Kasumi-1 (cell line): ENCODE results near the gene DNAH9.

Source experiments
- DNase-seq, 2 experiments: peaks; one replicate each; lab custom pipeline; 2025; lab: John Stamatoyannopoulos, UW

Gene DNAH9

DNA sequence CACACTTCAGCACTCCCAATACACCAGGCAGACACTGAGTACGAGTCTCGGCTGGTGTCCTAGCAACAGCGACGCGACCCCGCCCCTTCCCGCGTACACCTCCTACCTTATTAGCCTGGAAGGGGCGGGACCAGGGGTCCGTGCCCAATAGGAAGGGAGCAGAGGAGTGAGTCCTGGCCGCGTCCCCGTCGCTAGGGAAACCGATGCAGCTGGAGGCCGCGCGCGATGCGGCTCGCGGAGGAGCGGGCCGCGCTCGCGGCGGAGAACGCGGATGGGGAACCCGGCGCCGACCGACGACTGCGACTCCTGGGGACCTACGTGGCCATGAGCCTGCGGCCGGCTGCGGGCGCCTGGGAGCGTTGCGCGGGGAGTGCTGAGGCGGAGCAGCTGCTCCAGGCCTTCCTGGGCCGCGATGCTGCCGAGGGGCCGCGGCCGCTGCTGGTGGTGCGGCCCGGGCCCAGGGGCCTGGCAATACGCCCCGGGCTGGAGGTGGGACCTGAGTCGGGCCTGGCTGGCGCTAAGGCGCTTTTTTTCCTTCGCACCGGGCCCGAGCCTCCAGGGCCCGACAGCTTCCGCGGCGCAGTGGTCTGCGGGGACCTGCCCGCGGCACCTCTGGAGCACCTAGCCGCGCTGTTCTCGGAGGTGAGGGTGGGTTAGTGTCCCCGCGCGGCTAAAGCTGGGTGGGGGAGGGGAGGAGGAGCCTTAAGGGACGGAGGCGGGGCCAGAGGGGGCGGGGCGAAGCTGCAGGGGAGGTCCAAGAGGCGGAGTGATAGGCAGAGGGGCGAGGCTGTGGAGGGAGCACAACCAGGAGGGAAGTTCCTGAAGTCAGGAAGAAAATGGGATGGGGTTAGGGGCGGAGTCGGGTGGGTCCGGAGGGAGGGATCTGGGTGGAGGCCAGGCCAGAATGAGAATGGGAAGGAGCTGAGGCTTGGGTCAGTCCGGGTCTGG, at the start of gene DNAH9:
Gene DNAH9 (plus strand): TSS at position 197 of the 948 bp plus-strand sequence. CDS start 29 bp downstream, at position 226.
- no peak for DNase-seq

GRCh38 chr17:11550431-11550830, 47.8 kb upstream of the DNAH9 start:
- DNase-seq = no peak

DNA sequence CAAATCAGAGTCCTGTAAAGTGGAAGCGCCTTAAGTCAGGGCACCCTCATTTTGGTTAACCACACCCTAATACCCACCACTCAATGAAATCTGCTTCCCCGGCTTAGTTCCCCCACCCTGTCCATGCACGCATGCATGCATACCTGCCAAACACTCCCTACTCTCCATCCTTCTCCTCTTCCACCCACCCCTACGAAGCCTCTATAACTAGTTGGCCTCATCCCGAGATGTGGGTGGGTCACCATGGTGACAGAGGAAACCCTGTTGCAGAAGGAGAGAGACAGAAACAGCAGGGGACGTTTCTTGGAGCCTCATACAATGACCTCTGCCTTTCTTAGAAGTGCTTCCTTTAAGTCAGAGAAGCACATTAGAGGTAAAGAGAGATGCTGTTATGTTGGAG, 46.8 kb upstream of the DNAH9 start:
- no peak for DNase-seq

DNA sequence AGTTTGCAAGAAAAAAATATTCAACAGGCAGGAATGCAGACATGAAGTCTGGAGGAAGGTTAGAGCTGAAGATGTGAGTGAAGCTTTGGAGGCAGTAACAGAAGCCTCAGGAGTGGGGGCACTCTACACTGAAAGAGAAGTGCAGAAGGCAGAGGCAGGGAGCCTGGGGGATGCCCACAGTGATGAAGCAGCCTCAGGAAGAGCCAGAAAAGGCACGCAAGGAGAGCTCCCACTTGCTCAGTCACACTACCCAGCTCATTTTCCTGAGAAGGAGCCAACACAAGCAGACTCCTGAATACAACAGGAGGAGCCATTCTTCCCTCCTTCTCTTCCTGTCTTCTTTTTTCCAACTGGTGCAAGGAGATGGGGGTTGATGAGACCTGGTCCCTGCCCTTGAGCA, 45.1 kb upstream of the DNAH9 start:
- no peak for DNase-seq

DNA sequence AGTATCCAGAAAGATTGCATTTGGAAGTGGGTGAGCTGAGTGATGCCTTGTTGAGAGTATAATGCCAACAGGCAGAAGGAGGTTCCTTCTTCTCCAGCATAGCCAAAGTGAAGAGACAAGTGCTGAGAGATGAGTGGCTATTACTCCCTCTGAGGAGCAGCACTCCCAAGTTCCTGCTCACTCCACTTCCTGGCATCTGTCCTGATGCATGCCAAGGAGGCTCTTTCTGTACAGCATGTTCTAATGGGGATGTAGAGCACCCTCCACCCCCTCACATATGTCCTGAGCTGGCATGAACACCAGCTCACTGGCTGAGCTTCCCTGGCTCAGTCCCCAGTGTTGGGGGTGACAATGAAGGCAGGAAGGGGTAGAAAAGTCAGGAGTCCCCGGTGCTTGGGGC, 44.2 kb upstream of the DNAH9 start:
- DNase-seq = no peak

- DNase-seq = no peak
Measured at GRCh38 chr17:11554542-11554941, 43.7 kb upstream of the DNAH9 start.

DNA sequence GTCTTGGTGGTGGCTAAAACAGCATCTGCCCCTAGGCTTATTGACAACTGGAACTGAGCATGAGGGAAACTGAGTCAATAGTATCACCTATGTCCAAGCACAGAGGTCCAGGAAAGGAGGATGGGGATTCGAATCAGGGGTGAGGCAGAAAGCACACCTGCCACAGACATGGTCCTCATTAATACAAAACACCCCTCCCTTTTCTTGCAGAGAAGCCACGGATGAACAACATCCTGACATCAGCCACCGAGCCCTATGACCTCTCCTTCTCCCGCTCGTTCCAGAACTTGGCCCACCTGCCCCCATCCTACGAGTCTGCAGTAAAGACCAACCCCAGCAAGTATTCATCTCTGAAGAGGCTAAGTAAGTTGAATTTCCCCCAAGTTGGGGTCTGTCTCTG, 42.7 kb upstream of the DNAH9 start:
- DNase-seq = no peak

- DNase-seq = no peak
Measured at GRCh38 chr17:11557727-11558452, 40.4 kb upstream of the DNAH9 start.

GRCh38 chr17:11558681-11559234, 39.5 kb upstream of the DNAH9 start:
- DNase-seq = no peak

DNA sequence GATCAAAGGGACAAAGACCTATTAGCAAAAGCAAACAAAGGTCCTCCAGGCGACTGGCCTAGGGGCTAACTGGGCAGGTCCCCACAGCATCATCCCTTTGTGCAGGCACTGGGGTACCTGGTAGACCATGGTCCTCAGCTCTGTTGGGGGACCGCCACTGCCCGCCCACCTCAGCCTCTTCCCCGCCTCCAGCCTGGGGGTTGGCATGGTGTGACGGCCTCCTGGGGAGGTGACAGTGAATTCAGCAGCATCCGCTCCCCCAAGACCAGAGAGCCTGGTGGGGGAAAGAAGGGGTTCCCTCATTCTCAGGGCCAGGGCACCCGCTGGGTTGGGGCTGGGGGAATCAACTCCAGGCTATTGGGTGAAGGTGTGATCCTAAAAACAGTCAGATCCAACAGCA, 38.7 kb upstream of the DNAH9 start:
- no peak for DNase-seq

DNA sequence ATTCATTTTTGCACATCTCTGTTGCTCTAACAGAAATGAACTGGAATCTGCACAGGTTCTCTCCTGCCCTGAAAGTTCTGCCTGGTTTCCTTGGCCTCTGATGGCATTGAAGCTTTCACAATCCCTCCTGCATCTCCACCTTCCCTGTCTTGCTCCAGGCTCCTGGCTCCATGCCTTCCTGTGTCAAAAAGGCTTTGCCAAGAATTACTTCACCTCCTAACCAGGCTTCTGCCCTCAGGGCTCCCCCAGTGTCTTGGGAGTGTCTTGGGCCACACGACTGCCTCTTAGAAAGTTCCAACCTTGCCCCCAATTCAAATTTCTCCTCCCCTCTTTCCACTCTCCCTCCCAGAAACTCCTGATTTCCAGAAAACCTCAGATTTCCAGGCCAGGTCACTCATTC, 37.0 kb upstream of the DNAH9 start:
- no peak for DNase-seq

GRCh38 chr17:11561702-11562101, 36.6 kb upstream of the DNAH9 start:
- DNase-seq = no peak

GRCh38 chr17:11564589-11565380, 33.5 kb upstream of the DNAH9 start:
- no peak for DNase-seq

DNA sequence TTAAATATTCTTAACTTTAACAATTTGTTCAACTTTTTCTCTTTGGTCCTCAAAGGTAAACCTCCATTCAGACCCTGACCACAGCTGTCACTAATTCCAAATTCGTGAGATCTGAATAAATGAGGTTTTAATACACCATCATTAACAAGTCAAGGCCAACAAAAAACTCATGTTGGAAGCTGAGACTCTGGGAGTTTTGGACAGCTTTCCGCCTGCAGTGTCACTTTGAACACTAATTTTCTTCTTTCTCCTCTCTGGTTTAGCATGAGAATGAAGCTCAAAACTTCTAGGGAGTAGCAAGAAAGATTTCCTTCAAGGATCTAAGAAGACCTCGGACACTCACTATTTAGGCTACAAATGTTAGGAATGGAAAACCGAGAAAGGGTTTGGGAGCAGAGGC, 32.7 kb upstream of the DNAH9 start:
- DNase-seq = no peak

DNA sequence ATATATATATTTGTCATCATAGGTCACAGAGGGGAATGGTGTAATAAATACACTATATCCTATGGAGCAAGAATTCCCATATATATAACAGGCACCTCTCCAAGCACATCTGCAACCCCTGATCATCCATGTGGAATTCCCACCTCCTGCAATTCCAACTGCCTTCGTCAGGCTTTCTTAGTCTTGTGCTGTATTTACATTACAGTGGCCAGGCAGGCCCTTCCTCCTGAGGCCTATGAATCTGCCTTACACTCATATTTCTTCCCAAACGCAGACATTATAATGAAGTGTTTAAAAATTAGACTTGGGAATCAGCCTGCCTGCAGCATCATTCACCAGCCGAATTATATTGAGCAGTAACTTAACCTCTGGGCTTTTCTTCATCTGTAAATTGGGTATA, 19.3 kb upstream of the DNAH9 start:
- no peak for DNase-seq

GRCh38 chr17:11580677-11581076, 17.6 kb upstream of the DNAH9 start:
- no peak for DNase-seq

GRCh38 chr17:11582217-11582616, 16.1 kb upstream of the DNAH9 start:
- no peak for DNase-seq

- DNase-seq = no peak
Measured at GRCh38 chr17:11583306-11583992, 14.8 kb upstream of the DNAH9 start.

- DNase-seq = no peak
Measured at GRCh38 chr17:11589716-11590115, 8.6 kb upstream of the DNAH9 start.

DNA sequence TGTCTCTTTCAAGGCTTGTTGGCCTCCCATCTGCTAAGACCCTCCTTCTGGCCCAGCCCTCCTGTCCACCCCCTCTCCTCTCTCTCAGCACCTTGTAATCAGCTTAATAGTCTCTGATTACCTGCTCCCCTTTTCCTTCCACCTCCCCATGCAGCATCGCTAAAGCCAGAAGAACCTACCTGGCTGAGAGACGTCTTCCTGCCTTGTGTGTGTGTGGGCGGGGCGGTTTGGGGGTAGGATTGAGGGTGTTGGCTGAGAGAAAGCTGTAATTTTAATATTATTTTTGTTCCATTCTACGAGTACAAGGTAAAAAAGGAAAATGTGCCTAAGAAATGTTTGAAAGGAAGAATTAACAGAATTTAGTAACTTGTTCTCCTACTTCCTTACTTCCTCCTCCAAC, 3.4 kb downstream of the DNAH9 start:
- DNase-seq = no peak

DNA sequence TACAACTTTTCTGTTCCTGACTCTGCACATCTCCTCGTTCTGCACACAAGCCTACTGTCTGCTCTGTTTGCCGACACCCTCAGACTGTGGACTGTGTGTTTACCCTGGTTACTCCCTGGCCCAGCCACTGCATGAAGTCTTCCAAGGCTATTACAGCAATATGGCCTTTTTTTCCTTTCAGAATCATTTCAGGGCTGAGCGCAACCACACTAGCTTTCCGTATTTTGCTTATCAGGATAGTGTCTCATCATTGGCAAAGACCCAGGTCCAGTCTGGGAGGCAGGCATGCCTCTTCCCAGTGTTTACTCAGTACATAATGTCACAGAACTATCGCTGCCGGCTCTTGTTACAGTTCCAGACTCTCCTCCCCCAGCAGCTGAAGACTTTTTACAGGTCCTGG, 10.1 kb downstream of the DNAH9 start:
- no peak for DNase-seq
